A673 (cell line): ENCODE measurements around the gene COL20A1. TPM values are rescaled to one million over a fixed set of nuclear protein-coding genes. Genes with fewer than 3 reads are reported as not detected.

ENCODE experiments used
- BruUV-seq: library from RNA; stranded (reverse); fragments of 400-500 nt; replicated peaks from 2 replicates; lab custom pipeline; 2021; lab: Mats Ljungman, UMichigan
- CTCF ChIA-PET: fragments of 300-600 bp; sonication (Branson Sonifier 250); formaldehyde crosslinking; loops from one replicate; lab custom pipeline; 2022; ENCODE audit warnings: antibody characterized with exemption; lab: Charles Lee
- POLR2A ChIA-PET: fragments of 300-600 bp; sonication (Branson Sonifier 250); formaldehyde crosslinking; loops from one replicate; lab custom pipeline; 2022; ENCODE audit warnings: antibody characterized with exemption; ENCODE audit not compliant: low non-redundant PET; lab: Charles Lee
- DNase-seq: peaks from one replicate; pipeline ENCODE4 v3.0.0-alpha.2; 2015; ENCODE audit warnings: low spot score
- H3K27ac ChIP-seq: fragments of 200-600 bp; sonication (generic); 2 replicates; pipeline ENCODE4 v1.5.1; 2016; ENCODE audit warnings: mixed run types, low read depth, mild to moderate bottlenecking, mixed read lengths, antibody characterized with exemption, low read length; ENCODE audit not compliant: poor library complexity, severe bottlenecking
- H3K27me3 ChIP-seq: fragments of 200-600 bp; sonication (generic); replicated peaks from 2 replicates; pipeline ENCODE4 v1.6.1; 2017; ENCODE audit warnings: mixed run types, low read depth, mild to moderate bottlenecking, mixed read lengths, antibody characterized with exemption, low read length; ENCODE audit not compliant: insufficient read depth, poor library complexity
- H3K36me3 ChIP-seq: fragments of 200-600 bp; sonication (generic); 2 replicates; pipeline ENCODE4 v1.6.1; 2016; ENCODE audit warnings: mixed run types, mild to moderate bottlenecking, mixed read lengths, antibody characterized with exemption, low read length; ENCODE audit not compliant: insufficient read depth, poor library complexity, severe bottlenecking
- H3K4me1 ChIP-seq: fragments of 200-600 bp; sonication (generic); 2 replicates; pipeline ENCODE4 v1.6.1; 2017; ENCODE audit warnings: mixed run types, mild to moderate bottlenecking, mixed read lengths, antibody characterized with exemption, low read length; ENCODE audit not compliant: insufficient read depth, poor library complexity, severe bottlenecking
- H3K4me3 ChIP-seq: fragments of 200-600 bp; sonication (generic); 2 replicates; pipeline ENCODE4 v1.5.1; 2016; ENCODE audit warnings: low read depth, mixed run types, mild to moderate bottlenecking, mixed read lengths, low read length; ENCODE audit not compliant: poor library complexity, severe bottlenecking
- H3K9me3 ChIP-seq: fragments of 200-600 bp; sonication (generic); 2 replicates; pipeline ENCODE4 v1.6.1; 2016; ENCODE audit warnings: mixed run types, low read depth, mild to moderate bottlenecking, mixed read lengths, antibody characterized with exemption, low read length; ENCODE audit not compliant: poor library complexity, severe bottlenecking
- EZH2 ChIP-seq: fragments of 200-600 bp; sonication (generic); IDR thresholded peaks from 2 replicates; pipeline ENCODE4 v1.6.1; 2017; ENCODE audit warnings: borderline replicate concordance, low read depth, mild to moderate bottlenecking, mixed read lengths, antibody characterized with exemption, low read length; ENCODE audit not compliant: poor library complexity, severe bottlenecking
- intact Hi-C: fragments of 100-400 bp; cut with micrococcal nuclease; formaldehyde crosslinking; loops from one replicate; pipeline ENCODE4 v1.10.0; 2022; ENCODE audit not compliant: unreplicated experiment
- total RNA-seq: library from RNA; stranded (reverse); gene quantifications from 2 replicates; pipeline ENCODE4 v1.2.3, GENCODE V29; 2021
- TF ChIP-seq, protein P1 (sequence below): fragments of 300-800, 200-600 bp; sonication (generic); conservative IDR thresholded peaks from 2 replicates; pipeline ENCODE4 v1.5.1; 2017; ENCODE audit warnings: low read depth, mild to moderate bottlenecking, antibody characterized with exemption, low read length, moderate library complexity, mixed read lengths

The COL20A1 gene
- total RNA-seq, 1 experiment from 2014 or later: not detected

DNA sequence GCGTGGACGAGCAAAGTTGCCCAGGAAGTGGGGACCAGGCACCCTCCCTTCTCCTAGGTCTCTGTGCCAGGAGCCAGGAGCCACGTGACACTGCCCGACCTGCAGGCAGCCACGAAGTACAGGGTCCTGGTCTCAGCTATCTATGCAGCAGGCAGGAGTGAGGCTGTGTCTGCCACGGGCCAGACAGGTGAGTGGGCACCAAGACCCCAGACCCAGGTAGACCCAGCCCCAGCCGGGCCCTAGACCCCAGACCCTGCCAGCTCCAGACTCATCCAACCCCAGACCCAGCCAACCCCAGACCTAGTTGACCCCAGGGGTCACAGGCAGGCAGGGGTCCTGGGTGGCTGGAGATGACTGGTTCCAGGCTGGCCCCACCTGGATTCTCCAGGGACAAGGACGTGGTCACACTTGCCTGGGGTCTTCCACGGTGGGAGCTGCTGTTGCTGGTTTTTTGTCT lies 21.1 kb downstream of the COL20A1 start:
- TF ChIP-seq, protein P1, sequence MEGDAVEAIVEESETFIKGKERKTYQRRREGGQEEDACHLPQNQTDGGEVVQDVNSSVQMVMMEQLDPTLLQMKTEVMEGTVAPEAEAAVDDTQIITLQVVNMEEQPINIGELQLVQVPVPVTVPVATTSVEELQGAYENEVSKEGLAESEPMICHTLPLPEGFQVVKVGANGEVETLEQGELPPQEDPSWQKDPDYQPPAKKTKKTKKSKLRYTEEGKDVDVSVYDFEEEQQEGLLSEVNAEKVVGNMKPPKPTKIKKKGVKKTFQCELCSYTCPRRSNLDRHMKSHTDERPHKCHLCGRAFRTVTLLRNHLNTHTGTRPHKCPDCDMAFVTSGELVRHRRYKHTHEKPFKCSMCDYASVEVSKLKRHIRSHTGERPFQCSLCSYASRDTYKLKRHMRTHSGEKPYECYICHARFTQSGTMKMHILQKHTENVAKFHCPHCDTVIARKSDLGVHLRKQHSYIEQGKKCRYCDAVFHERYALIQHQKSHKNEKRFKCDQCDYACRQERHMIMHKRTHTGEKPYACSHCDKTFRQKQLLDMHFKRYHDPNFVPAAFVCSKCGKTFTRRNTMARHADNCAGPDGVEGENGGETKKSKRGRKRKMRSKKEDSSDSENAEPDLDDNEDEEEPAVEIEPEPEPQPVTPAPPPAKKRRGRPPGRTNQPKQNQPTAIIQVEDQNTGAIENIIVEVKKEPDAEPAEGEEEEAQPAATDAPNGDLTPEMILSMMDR: no peak
- no peak for TF ChIP-seq EZH2
- Histone ChIP-seq H3K9me3 (no peaks in the 10 kb centered on the region), H3K4me1 (no peaks in the 10 kb centered on the region), H3K27me3 (no peaks in the 10 kb centered on the region), H3K36me3 (no peaks in the 10 kb centered on the region), H3K27ac (no peak overlapping the region), H3K4me3 (no peak overlapping the region)
- BruUV-seq: no TSS peak
- intact Hi-C loops: no loop called here
- no peak for DNase-seq
- ChIA-PET POLR2A (no interaction called here), CTCF (no interaction called here)

DNA sequence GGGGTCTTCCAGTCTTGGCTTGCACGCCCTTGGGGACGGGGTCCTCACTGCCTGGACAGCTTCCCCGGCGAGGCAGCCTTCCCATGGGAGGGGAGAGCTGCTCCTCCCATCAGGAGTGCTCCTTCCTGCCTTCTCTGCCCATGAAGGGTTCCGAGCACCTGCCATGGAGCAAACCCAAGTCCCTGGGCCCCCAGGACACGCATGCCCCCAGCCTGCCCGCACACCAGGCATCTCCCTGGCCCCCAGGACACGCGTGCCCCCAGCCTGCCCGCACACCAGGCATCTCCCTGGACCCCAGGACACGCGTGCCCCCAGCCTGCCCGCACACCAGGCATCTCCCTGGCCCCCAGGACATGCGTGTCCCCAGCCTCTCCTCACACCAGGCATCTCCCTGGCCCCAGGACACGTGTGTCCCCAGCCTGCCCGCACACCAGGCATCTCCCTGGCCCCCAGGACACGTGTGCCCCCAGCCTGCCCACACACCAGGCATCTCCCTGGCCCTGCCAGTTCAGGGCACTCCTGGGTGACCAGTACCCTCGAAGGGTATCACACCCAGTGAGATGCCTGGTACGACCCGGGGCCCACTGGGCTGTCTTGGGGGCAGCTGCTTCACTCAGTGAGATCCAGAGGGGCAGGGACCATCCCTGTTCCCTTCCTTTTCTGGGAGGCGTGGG lies 21.7 kb downstream of the COL20A1 start:
- no peak for DNase-seq
- ChIA-PET CTCF (no interaction called here), POLR2A (no interaction called here)

DNA sequence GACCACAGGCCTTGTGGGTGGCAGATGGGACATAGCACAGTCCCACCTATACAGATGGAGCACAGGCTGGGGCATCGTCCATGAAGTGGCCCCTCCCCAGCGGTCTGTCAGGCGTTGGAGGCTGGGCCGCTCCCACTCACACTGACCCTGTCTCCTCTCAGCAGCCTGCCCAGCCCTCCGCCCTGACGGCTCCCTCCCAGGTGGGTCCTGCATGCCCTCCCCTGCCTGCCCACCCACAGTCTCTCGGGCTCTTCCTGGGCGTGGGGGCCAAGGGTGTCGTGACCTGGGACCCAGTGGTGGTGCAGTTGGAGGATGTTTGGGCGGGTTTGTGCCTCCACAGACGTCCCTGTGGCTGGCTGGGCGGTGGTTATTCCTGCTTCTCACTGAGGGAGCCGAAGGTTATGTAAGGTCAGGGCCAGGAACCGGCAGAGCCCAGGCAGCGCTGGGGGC lies 22.3 kb downstream of the COL20A1 start:
- Histone ChIP-seq H3K4me3 (no peak overlapping the region), H3K9me3 (no peaks in the 10 kb centered on the region), H3K27ac (no peak overlapping the region), H3K36me3 (no peaks in the 10 kb centered on the region), H3K27me3 (no peaks in the 10 kb centered on the region), H3K4me1 (no peaks in the 10 kb centered on the region)
- DNase-seq: no peak
- POLR2A ChIA-PET: no interaction called here
- BruUV-seq: no TSS peak
- TF ChIP-seq, protein P1: no peak
- no peak for TF ChIP-seq EZH2
- CTCF ChIA-PET: interaction anchor here (0.7 kb wide), 1 partner anchor 62 kb away, joined by 14 read pairs; no protein-coding TSS in a partner anchor
- intact Hi-C loops: no loop called here

More for the DNA sequence above, 21.7 kb downstream of the COL20A1 start:
- intact Hi-C loops: no loop called here
- H3K27me3 ChIP-seq: no peaks in the 10 kb centered on the region
- H3K4me1 ChIP-seq: no peaks in the 10 kb centered on the region
- BruUV-seq: no TSS peak
- TF ChIP-seq EZH2: no peak
- TF ChIP-seq, protein P1: no peak
- H3K4me3 ChIP-seq: no peak overlapping the region
- no peaks in the 10 kb centered on the region for H3K9me3 ChIP-seq
- H3K27ac ChIP-seq: no peak overlapping the region
- H3K36me3 ChIP-seq: no peaks in the 10 kb centered on the region
